ENCODE measurements around the gene TGFB1I1. TPM values are rescaled to one million over a fixed set of nuclear protein-coding genes. Genes with fewer than 3 reads are reported as not detected.

The TGFB1I1 gene
- total RNA-seq, 1 donor from 2014 or later = 221 TPM

DNA sequence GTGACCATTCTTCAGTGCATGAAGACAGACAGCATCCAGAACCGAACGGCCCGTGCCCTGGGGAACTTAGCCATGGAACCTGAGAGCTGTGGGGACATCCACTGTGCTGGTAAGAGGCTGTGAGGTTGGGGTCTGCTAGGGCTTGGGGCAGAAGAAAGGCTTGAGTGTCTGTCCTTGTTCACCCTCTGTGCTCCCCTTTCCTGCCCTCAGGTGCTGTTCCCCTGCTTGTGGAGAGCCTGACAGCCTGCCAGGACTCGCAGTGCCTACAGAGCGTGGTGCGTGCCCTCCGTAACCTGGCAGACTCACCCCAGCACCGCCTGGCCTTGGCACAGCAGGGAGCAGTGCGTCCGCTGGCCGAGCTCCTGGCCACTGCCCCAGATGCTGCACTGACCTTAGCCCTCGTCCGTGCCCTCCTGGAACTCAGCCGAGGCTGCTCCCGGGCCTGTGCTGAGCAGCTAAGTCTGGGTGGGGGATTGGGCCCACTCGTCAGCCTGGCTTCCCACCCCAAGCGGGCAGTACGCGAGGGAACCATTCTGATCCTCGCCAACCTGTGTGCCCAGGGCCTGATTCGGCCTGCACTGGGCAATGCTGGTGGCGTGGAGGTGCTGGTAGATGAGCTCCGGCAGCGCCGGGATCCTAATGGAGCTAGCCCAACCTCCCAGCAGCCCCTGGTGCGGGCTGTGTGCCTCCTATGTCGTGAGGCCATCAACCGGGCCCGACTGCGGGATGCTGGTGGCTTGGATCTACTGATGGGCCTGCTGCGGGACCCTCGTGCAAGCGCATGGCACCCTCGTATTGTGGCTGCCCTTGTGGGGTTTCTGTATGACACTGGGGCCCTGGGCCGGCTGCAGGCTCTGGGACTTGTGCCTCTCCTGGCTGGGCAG, 9.8 kb upstream of the TGFB1I1 start:
- Mint-ChIP-seq H3K4me3 (ENCODE audit: unreplicated experiment) (no peak overlapping the region), H3K9me3 (ENCODE audit: low read depth) (no peaks in the 10 kb centered on the region), H3K27ac (ENCODE audit: unreplicated experiment) (no peak overlapping the region)

GRCh38 chr16:31464348-31464769, 7.6 kb upstream of the TGFB1I1 start:
- Mint-ChIP-seq H3K27me3 (ENCODE audit: low read depth) (no peaks in the 10 kb centered on the region), H3K4me3 (ENCODE audit: unreplicated experiment) (no peak overlapping the region), H3K9me3 (ENCODE audit: low read depth) (no peaks in the 10 kb centered on the region), H3K27ac (ENCODE audit: unreplicated experiment) (no peak overlapping the region), H3K36me3 (ENCODE audit: low read depth) (peaks cover 20% of the 10 kb centered on the region), H3K4me1 (ENCODE audit: low read depth) (peaks cover 20% of the 10 kb centered on the region)
- TF ChIP-seq CTCF (IDR thresholded peaks at IDR 0.05) = no peak
- DNase-seq (ENCODE audit: low spot score) = no peak

More for the DNA sequence above, 9.8 kb upstream of the TGFB1I1 start:
- peak; percentile 91 for DNase-seq (ENCODE audit: low spot score)
- peaks cover 20% of the 10 kb centered on the region for H3K36me3 Mint-ChIP-seq (ENCODE audit: low read depth)
- no peaks in the 10 kb centered on the region for H3K27me3 Mint-ChIP-seq (ENCODE audit: low read depth)
- H3K4me1 Mint-ChIP-seq (ENCODE audit: low read depth) = peaks cover 27% of the 10 kb centered on the region
- TF ChIP-seq CTCF (IDR thresholded peaks at IDR 0.05) = no peak

DNA sequence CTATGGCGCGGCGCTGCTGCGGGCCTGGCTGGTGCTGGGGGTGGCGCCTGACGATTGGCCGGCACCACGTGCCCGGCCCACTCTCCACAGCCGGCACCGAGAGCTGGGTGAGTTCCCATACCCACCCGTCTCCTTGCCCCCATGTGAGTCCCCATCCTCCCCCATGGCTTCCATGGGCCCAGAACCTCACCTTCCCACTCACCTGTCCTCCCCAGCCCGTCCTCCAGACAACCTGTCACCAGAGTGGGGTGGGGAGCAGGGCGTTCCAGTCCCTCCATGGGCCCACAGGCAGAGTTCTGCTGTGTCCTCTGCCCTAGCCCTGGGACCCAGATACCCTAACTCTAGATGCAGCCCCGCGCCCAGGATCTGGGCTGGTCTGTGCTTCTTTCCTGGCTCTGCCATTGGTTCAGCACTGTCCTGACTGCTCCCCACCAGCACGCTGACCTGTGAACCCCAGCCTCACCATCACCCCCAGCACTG, 7.1 kb upstream of the TGFB1I1 start:
- peak; percentile 84 for DNase-seq (ENCODE audit: low spot score)
- peaks cover 20% of the 10 kb centered on the region for H3K36me3 Mint-ChIP-seq (ENCODE audit: low read depth)
- H3K4me1 Mint-ChIP-seq (ENCODE audit: low read depth) = peaks cover 20% of the 10 kb centered on the region
- no peaks in the 10 kb centered on the region for H3K9me3 Mint-ChIP-seq (ENCODE audit: low read depth)
- H3K27me3 Mint-ChIP-seq (ENCODE audit: low read depth) = no peaks in the 10 kb centered on the region
- no peak overlapping the region for H3K27ac Mint-ChIP-seq (ENCODE audit: unreplicated experiment)
- no peak overlapping the region for H3K4me3 Mint-ChIP-seq (ENCODE audit: unreplicated experiment)
- no peak for TF ChIP-seq CTCF (IDR thresholded peaks at IDR 0.05)

DNA sequence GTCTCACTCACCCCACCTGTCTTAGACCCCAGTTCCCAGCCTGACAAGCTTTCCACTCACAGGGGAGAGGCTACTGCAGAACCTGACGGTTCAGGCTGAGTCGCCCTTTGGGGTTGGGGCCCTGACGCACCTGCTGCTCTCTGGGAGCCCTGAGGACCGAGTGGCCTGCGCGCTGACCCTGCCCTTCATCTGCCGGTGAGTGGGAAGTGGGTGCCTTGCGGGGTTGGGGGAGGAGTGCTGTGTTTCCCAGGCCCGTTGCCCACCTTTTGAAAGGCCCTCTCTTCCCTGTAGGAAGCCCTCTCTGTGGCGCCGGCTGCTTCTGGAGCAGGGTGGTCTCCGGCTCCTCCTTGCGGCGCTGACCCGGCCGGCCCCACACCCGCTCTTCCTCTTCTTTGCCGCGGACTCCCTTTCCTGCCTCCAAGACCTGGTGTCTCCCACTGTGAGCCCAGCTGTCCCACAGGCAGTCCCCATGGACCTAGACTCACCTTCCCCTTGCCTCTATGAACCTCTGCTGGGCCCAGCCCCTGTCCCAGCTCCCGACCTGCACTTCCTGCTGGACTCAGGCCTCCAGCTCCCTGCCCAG, 6.1 kb upstream of the TGFB1I1 start:
- no peak for TF ChIP-seq CTCF (IDR thresholded peaks at IDR 0.05)
- H3K36me3 Mint-ChIP-seq (ENCODE audit: low read depth) = peaks cover 20% of the 10 kb centered on the region
- no peaks in the 10 kb centered on the region for H3K27me3 Mint-ChIP-seq (ENCODE audit: low read depth)
- no peak for DNase-seq (ENCODE audit: low spot score)
- no peaks in the 10 kb centered on the region for H3K9me3 Mint-ChIP-seq (ENCODE audit: low read depth)
- H3K27ac Mint-ChIP-seq (ENCODE audit: unreplicated experiment) = no peak overlapping the region
- H3K4me3 Mint-ChIP-seq (ENCODE audit: unreplicated experiment) = no peak overlapping the region
- H3K4me1 Mint-ChIP-seq (ENCODE audit: low read depth) = peaks cover 16% of the 10 kb centered on the region

DNA sequence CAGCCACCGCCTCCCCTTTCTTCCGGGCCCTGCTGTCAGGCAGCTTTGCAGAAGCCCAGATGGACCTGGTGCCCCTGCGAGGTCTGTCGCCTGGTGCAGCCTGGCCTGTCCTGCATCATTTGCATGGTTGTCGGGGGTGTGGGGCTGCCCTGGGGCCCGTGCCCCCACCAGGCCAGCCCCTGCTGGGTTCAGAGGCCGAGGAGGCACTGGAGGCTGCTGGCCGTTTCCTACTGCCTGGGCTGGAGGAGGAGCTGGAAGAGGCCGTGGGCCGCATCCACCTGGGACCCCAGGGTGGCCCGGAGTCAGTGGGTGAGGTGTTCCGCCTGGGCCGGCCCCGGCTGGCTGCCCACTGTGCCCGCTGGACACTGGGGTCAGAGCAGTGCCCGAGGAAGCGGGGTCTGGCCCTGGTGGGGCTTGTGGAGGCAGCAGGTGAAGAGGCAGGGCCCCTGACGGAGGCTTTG, 5.5 kb upstream of the TGFB1I1 start:
- H3K9me3 Mint-ChIP-seq (ENCODE audit: low read depth) = no peaks in the 10 kb centered on the region
- H3K27ac Mint-ChIP-seq (ENCODE audit: unreplicated experiment) = peak overlapping the region; percentile 78
- no peak for DNase-seq (ENCODE audit: low spot score)
- H3K27me3 Mint-ChIP-seq (ENCODE audit: low read depth) = no peaks in the 10 kb centered on the region
- TF ChIP-seq CTCF (IDR thresholded peaks at IDR 0.05) = no peak
- H3K4me1 Mint-ChIP-seq (ENCODE audit: low read depth) = peaks cover 18% of the 10 kb centered on the region
- H3K36me3 Mint-ChIP-seq (ENCODE audit: low read depth) = peaks cover 20% of the 10 kb centered on the region
- no peak overlapping the region for H3K4me3 Mint-ChIP-seq (ENCODE audit: unreplicated experiment)
